Mesenchymal stem cell (in vitro differentiated cells and primary cell): ENCODE results near the gene IL1RAPL2.

ENCODE experiments used
- DNase-seq: peaks from one replicate; pipeline ENCODE4 v3.0.0-alpha.2; 2013
- H2AFZ ChIP-seq: one replicate; pipeline ENCODE4 v1.6.1; 2013; ENCODE audit warnings: low read depth, mild to moderate bottlenecking, control low read depth, inconsistent platforms, low read length, moderate library complexity
- H2AK5ac ChIP-seq: 2 replicates; pipeline ENCODE4 v1.6.1; 2013; ENCODE audit warnings: low read length, moderate library complexity, mild to moderate bottlenecking, inconsistent platforms; ENCODE audit not compliant: severe bottlenecking
- H2BK120ac ChIP-seq: one replicate; pipeline ENCODE4 v1.6.1; 2013; ENCODE audit warnings: low read depth, mild to moderate bottlenecking, inconsistent platforms, low read length, moderate library complexity
- H2BK12ac ChIP-seq, 2 experiments: one replicate each; pipeline ENCODE4 v1.6.1; 2013; ENCODE audit warnings: inconsistent platforms in 2 of 2, low read length in 2 of 2, mild to moderate bottlenecking in 2 of 2, moderate library complexity in 2 of 2, control low read depth in 1 of 2
- H2BK15ac ChIP-seq: one replicate; pipeline ENCODE4 v1.6.1; 2013; ENCODE audit warnings: mild to moderate bottlenecking, low read depth, inconsistent platforms; ENCODE audit not compliant: poor library complexity, severe bottlenecking
- H2BK5ac ChIP-seq: 2 replicates; pipeline ENCODE4 v1.6.1; 2013; ENCODE audit warnings: low read depth, mild to moderate bottlenecking, low read length, control low read depth, inconsistent platforms; ENCODE audit not compliant: poor library complexity, severe bottlenecking
- H3K14ac ChIP-seq, 2 experiments: one replicate each; pipeline ENCODE4 v1.6.1; 2013; ENCODE audit warnings: inconsistent platforms in 2 of 2, low read length in 2 of 2, control low read depth in 1 of 2, mild to moderate bottlenecking in 1 of 2, moderate library complexity in 1 of 2
- H3K18ac ChIP-seq, 2 experiments: one replicate each; pipeline ENCODE4 v1.6.1; 2013; ENCODE audit warnings: inconsistent platforms in 2 of 2, low read length in 2 of 2, control low read depth in 1 of 2, low read depth in 1 of 2, mild to moderate bottlenecking in 1 of 2
- H3K23ac ChIP-seq, 2 experiments: one replicate each; pipeline ENCODE4 v1.6.1; 2013; ENCODE audit warnings: inconsistent platforms in 2 of 2, low read length in 2 of 2, mild to moderate bottlenecking in 2 of 2, moderate library complexity in 2 of 2, control low read depth in 1 of 2
- H3K27ac ChIP-seq: 2 replicates; pipeline ENCODE4 v1.5.1; 2013; ENCODE audit warnings: mild to moderate bottlenecking, moderate library complexity, low read length, control low read depth, inconsistent platforms; ENCODE audit not compliant: poor library complexity, severe bottlenecking
- H3K27me3 ChIP-seq, 2 experiments: 2 replicates each; pipeline versions ENCODE4 v1.6.1 to v1.7.0; 2013; ENCODE audit warnings: low read length in 2 of 2, mild to moderate bottlenecking in 2 of 2, moderate library complexity in 2 of 2, control low read depth in 1 of 2, inconsistent platforms in 1 of 2; ENCODE audit not compliant: control insufficient read depth in 1 of 2, insufficient read depth in 1 of 2
- H3K36me3 ChIP-seq, 2 experiments: 2 replicates each; pipeline versions ENCODE4 v1.6.1 to v1.7.0; 2013; ENCODE audit warnings: low read length in 2 of 2, control low read depth in 1 of 2, inconsistent platforms in 1 of 2, low read depth in 1 of 2, mild to moderate bottlenecking in 1 of 2; ENCODE audit not compliant: insufficient read depth in 2 of 2, control insufficient read depth in 1 of 2
- H3K4ac ChIP-seq, 2 experiments: one replicate each; pipeline ENCODE4 v1.6.1; 2013; ENCODE audit warnings: inconsistent platforms in 2 of 2, low read length in 2 of 2, mild to moderate bottlenecking in 2 of 2, moderate library complexity in 2 of 2, control low read depth in 1 of 2, low read depth in 1 of 2
- H3K4me1 ChIP-seq: 2 replicates; pipeline ENCODE4 v1.6.1; 2013; ENCODE audit warnings: low read depth, low read length, control low read depth; ENCODE audit not compliant: control insufficient read depth, insufficient read depth
- H3K4me2 ChIP-seq: 2 replicates; pipeline ENCODE4 v1.6.1; 2013; ENCODE audit warnings: low read length, mild to moderate bottlenecking, inconsistent platforms; ENCODE audit not compliant: poor library complexity, severe bottlenecking
- H3K4me3 ChIP-seq, 2 experiments: 2 replicates each; pipeline versions ENCODE4 v1.5.1 to v1.7.0; 2013; ENCODE audit warnings: low read length in 2 of 2, mild to moderate bottlenecking in 2 of 2, control low read depth in 1 of 2, low read depth in 1 of 2; ENCODE audit not compliant: insufficient read depth in 1 of 2
- H3K79me1 ChIP-seq: replicated peaks from 2 replicates; pipeline ENCODE4 v1.6.1; 2013; ENCODE audit warnings: mild to moderate bottlenecking, control low read depth, low read length, inconsistent platforms; ENCODE audit not compliant: poor library complexity, severe bottlenecking
- H3K9ac ChIP-seq: 2 replicates; pipeline ENCODE4 v1.7.0; 2013; ENCODE audit warnings: mild to moderate bottlenecking, low read length, moderate library complexity
- H3K9me3 ChIP-seq: 2 replicates; pipeline ENCODE4 v1.7.0; 2013; ENCODE audit warnings: mild to moderate bottlenecking, low read length; ENCODE audit not compliant: control insufficient read depth
- H4K8ac ChIP-seq: one replicate; pipeline ENCODE4 v1.6.1; 2013; ENCODE audit warnings: inconsistent platforms, mild to moderate bottlenecking, low read length, moderate library complexity
- H4K91ac ChIP-seq: one replicate; pipeline ENCODE4 v1.6.1; 2013; ENCODE audit warnings: mild to moderate bottlenecking, low read length, inconsistent platforms
- WGBS: methylation state at CpG from one replicate; pipeline ENCODE4 v1.1.7; 2013; ENCODE audit warnings: mixed read lengths; 5-methylcytosine and 5-hydroxymethylcytosine counted together

The IL1RAPL2 gene

DNA sequence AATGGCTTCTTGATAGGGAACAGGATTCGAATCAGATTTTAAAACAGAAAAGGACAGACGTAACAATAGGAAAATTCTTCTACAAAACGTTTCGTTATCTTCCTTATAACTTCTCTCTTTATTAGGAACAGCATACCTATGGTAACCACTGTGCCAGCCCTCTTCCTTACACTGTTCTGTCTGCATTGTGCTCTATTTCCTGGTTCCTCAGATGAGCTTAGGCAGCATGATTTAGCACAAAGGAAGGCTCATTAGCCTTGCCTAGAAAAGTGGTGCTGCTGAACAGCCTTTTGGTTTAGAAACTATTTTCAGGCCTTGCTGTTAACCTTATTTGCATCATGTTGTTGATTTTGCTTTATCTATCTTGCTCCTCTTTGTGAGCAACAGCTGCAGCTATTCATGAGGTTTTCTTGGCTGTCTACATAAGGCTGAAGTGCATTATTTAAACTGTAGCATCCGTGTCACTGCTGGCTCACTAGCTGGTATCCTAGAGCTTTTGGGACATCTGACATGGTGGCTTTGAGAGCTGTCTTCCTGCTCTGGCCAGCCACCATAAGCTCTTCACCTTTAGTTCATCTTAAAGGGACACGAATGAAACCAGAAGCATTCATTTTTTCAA lies 1186.4 kb downstream of the IL1RAPL2 start:
- no peak overlapping the region for H3K23ac ChIP-seq
- H3K4me3 ChIP-seq: no peak overlapping the region
- H4K91ac ChIP-seq: no peak overlapping the region
- no peak overlapping the region for H3K18ac ChIP-seq
- H4K8ac ChIP-seq: no peak overlapping the region
- no peaks in the 10 kb centered on the region for H3K36me3 ChIP-seq
- no peak overlapping the region for H2BK120ac ChIP-seq
- no peaks in the 10 kb centered on the region for H3K79me1 ChIP-seq
- no peaks in the 10 kb centered on the region for H3K4me1 ChIP-seq
- H2BK5ac ChIP-seq: no peak overlapping the region
- H2BK12ac ChIP-seq: no peak overlapping the region
- 72% methylated on average over 6 of the region's 6 CpGs for WGBS
- H3K27ac ChIP-seq: no peak overlapping the region
- H2AK5ac ChIP-seq: no peak overlapping the region
- H2AFZ ChIP-seq: no peak overlapping the region
- H3K9me3 ChIP-seq: no peaks in the 10 kb centered on the region
- no peak overlapping the region for H3K4me2 ChIP-seq
- no peak overlapping the region for H3K14ac ChIP-seq
- no peak overlapping the region for H2BK15ac ChIP-seq
- H3K4ac ChIP-seq: no peak overlapping the region
- H3K27me3 ChIP-seq: peaks cover 0 to 8% of the 10 kb centered on the region in 2 experiments
- DNase-seq: no peak
- H3K9ac ChIP-seq: no peak overlapping the region

DNA sequence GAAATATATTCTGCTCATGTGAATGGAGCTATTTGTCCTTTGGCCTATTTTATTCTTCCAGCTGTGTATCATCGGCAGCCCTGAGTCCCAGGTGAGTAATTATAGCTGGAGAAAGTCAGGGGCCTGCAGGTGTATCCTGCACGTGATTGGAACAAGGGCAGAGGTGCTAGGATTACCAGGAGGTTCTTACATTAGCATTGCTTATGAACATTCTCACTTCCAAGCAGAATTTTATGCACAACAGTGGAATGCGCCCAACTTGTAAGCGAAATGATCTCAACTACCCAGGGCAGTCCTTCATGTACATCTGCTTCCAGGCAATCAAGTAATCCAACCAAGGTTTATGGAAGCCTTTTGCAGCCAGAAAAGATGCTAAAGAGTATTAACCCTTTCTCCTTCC lies 1187.4 kb downstream of the IL1RAPL2 start:
- Histone ChIP-seq H3K27ac (no peak overlapping the region), H2AK5ac (no peak overlapping the region), H3K36me3 (no peaks in the 10 kb centered on the region), H3K9ac (no peak overlapping the region), H3K9me3 (no peaks in the 10 kb centered on the region), H2AFZ (no peak overlapping the region), H3K4me3 (no peak overlapping the region), H3K18ac (no peak overlapping the region), H2BK15ac (no peak overlapping the region), H4K91ac (no peak overlapping the region), H2BK12ac (no peak overlapping the region), H3K23ac (no peak overlapping the region), H2BK120ac (no peak overlapping the region), H3K79me1 (no peaks in the 10 kb centered on the region), H3K4ac (no peak overlapping the region), H3K14ac (no peak overlapping the region), H3K4me1 (no peaks in the 10 kb centered on the region), H3K27me3 (peaks cover 0 to 8% of the 10 kb centered on the region in 2 experiments), H2BK5ac (no peak overlapping the region), H4K8ac (no peak overlapping the region), H3K4me2 (no peak overlapping the region)
- no peak for DNase-seq
- WGBS: 94% methylated on average over 3 of the region's 4 CpGs

DNA sequence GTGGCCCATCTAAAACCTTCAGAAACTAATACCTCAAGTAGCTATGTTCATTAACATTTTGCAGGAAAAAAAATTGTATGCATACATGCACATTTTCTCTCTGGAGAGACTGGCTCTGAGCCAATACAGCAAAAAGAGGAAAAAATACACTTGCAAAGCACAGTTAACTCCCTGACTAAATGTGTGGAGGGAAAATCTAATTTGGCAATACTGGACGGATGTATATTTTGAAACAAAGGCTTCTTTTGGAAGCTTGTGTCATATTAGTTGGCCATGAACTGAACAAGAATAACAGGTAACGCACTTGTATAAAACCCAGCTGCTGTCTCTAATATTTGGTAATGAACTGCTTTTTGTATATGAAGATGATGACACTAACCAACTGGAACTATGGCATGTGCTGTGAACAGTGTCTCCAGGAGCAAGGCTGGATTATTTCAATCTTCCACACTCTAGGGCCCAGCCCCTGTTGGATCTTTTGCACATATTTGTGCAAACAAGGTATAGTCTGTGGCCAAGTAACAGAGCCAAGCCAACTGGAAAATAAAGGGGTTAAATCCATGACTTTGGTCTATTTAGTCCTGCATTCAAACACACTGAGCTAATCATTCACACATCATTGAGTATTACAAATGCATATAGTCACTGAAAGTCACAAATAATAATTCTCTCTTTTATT lies 1188.4 kb downstream of the IL1RAPL2 start:
- Histone ChIP-seq H2AK5ac (no peak overlapping the region), H3K9me3 (no peaks in the 10 kb centered on the region), H3K27ac (no peak overlapping the region), H2BK12ac (no peak overlapping the region), H3K9ac (no peak overlapping the region), H2BK120ac (no peak overlapping the region), H4K8ac (no peak overlapping the region), H4K91ac (no peak overlapping the region), H2BK5ac (no peak overlapping the region), H3K27me3 (peaks cover 0 to 5% of the 10 kb centered on the region in 2 experiments), H3K4me2 (no peak overlapping the region), H3K36me3 (no peaks in the 10 kb centered on the region), H3K4me1 (no peaks in the 10 kb centered on the region), H3K23ac (no peak overlapping the region), H2BK15ac (no peak overlapping the region), H3K4ac (no peak overlapping the region), H2AFZ (no peak overlapping the region), H3K14ac (no peak overlapping the region), H3K79me1 (no peaks in the 10 kb centered on the region), H3K4me3 (no peak overlapping the region), H3K18ac (no peak overlapping the region)
- DNase-seq: no peak
- 100% methylated on average over 2 of the region's 2 CpGs for WGBS

DNA sequence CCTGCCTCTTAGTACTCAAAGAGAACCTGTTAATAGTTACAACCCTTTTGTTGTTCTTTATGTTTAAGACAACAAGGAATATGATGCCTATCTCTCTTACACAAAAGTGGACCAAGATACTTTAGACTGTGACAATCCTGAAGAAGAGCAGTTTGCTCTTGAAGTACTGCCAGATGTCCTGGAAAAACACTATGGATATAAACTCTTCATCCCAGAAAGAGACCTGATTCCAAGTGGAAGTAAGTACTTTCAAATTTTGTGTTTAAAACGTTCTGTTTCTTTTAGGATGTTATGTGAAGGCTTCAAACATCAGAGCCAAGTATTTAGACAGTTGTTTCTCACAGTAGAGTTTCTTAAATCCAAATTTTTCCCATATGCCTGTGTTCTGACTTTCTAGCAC lies 1189.1 kb downstream of the IL1RAPL2 start:
- Histone ChIP-seq H2AFZ (no peak overlapping the region), H2AK5ac (no peak overlapping the region), H3K4ac (no peak overlapping the region), H2BK5ac (no peak overlapping the region), H3K9ac (no peak overlapping the region), H2BK120ac (no peak overlapping the region), H3K36me3 (no peaks in the 10 kb centered on the region), H3K27ac (no peak overlapping the region), H3K23ac (no peak overlapping the region), H3K18ac (no peak overlapping the region), H2BK12ac (no peak overlapping the region), H3K9me3 (no peaks in the 10 kb centered on the region), H2BK15ac (no peak overlapping the region), H3K4me2 (no peak overlapping the region), H3K27me3 (peaks cover 0 to 4% of the 10 kb centered on the region in 2 experiments), H3K4me3 (no peak overlapping the region), H3K79me1 (no peaks in the 10 kb centered on the region), H4K91ac (no peak overlapping the region), H3K4me1 (no peaks in the 10 kb centered on the region), H4K8ac (no peak overlapping the region), H3K14ac (no peak overlapping the region)
- DNase-seq: no peak
- no CpG with 5 or more reads among the region's 1 CpG for WGBS
